K562 (cell line): ENCODE data around the gene DSG3. TPM values are rescaled to one million over a fixed set of nuclear protein-coding genes. Genes with fewer than 3 reads are reported as not detected.

Experiments
- ATAC-seq: fragments of 200-7000 bp; cut with Tn5 transposase; 3 replicates; pipeline ENCODE4 v1.9.1; 2020; ENCODE audit warnings: moderate library complexity
- BruUV-seq: library from RNA; stranded (reverse); fragments of 400-500 nt; replicated peaks from 2 replicates; lab custom pipeline; 2021; lab: Mats Ljungman, UMichigan
- CTCF ChIA-PET: fragments of 300-600 bp; formaldehyde crosslinking; extraction: SDS; loops from one replicate; lab custom pipeline; 2021; ENCODE audit warnings: low intra/inter-chr PET ratio; lab: Yijun Ruan, JAX
- POLR2A ChIA-PET: fragments of 300-600, 350-650 bp; sonication (Branson Sonifier 250); formaldehyde crosslinking; extraction: SDS; loops from one replicate; lab custom pipeline; 2021; ENCODE audit warnings: antibody characterized with exemption, inconsistent platforms; lab: Yijun Ruan, JAX
- DNase-seq, 4 experiments: peaks; one replicate each; pipeline versions ENCODE4 v3.0.0 to v3.0.0-alpha.2; 2011 to 2018; ENCODE audit warnings: low spot score in 3 of 4, mixed read lengths in 3 of 4; ENCODE audit errors: extremely low read depth in 1 of 4
- FAIRE-seq: peaks from 2 replicates; lab custom pipeline; 2011; peaks lifted over from hg19 to GRCh38; lab: Jason Lieb, UNC
- H2AFZ ChIP-seq: 2 replicates; pipeline ENCODE4 v1.6.0; 2011; ENCODE audit warnings: low read depth, low read length, control low read depth, inconsistent platforms
- H3K27ac ChIP-seq: fragments of 200-600 bp; 3 replicates; pipeline ENCODE4 v1.8.0; 2011; ENCODE audit warnings: low read depth, mild to moderate bottlenecking, control low read depth, inconsistent platforms, low read length, moderate library complexity, mixed read lengths; ENCODE audit errors: extremely low read depth
- H3K27me3 ChIP-seq, 2 experiments: fragments of 300-600 bp in 1 of 2; 2 replicates in 1 of 2; 3 replicates in 1 of 2; pipeline versions ENCODE4 v1.6.0 to v1.8.0; 2011; ENCODE audit warnings: inconsistent platforms in 2 of 2, low read length in 2 of 2, mild to moderate bottlenecking in 1 of 2, mixed read lengths in 1 of 2, moderate library complexity in 1 of 2; ENCODE audit not compliant: control insufficient read depth in 2 of 2, insufficient read depth in 2 of 2
- H3K36me3 ChIP-seq: fragments of 300-600 bp; 3 replicates; pipeline ENCODE4 v1.8.0; 2011; ENCODE audit warnings: mild to moderate bottlenecking, low read length, inconsistent platforms; ENCODE audit not compliant: control insufficient read depth, insufficient read depth
- H3K4me1 ChIP-seq, 2 experiments: fragments of 200-600 bp in 1 of 2; replicated peaks in 1 of 2; 2 replicates in 1 of 2; 3 replicates in 1 of 2; pipeline versions ENCODE4 v1.5.1 to v1.8.0; 2011; ENCODE audit warnings: inconsistent platforms in 2 of 2, low read length in 2 of 2, mild to moderate bottlenecking in 1 of 2, mixed read lengths in 1 of 2, moderate library complexity in 1 of 2; ENCODE audit not compliant: control insufficient read depth in 2 of 2, insufficient read depth in 2 of 2
- H3K4me2 ChIP-seq: 2 replicates; pipeline ENCODE4 v1.6.1; 2011; ENCODE audit warnings: low read length, control low read depth, inconsistent platforms, mixed read lengths; ENCODE audit not compliant: insufficient read depth
- H3K4me3 ChIP-seq: fragments of 200-600 bp; sonication (generic), shearing (Covaris generic); 2 replicates; pipeline ENCODE4 v1.5.1; 2016; ENCODE audit warnings: control low read depth, inconsistent platforms
- H3K79me2 ChIP-seq: fragments of 200-600 bp; 3 replicates; pipeline ENCODE4 v1.8.0; 2011; ENCODE audit warnings: low read length, inconsistent platforms; ENCODE audit not compliant: control insufficient read depth, insufficient read depth
- H3K9ac ChIP-seq, 2 experiments: 2 replicates each; pipeline versions ENCODE4 v1.6.0 to v1.6.1; 2011; ENCODE audit warnings: low read depth in 2 of 2, low read length in 2 of 2, control low read depth in 1 of 2, inconsistent platforms in 1 of 2, mild to moderate bottlenecking in 1 of 2, mixed read lengths in 1 of 2; ENCODE audit not compliant: insufficient read depth in 1 of 2
- H3K9me1 ChIP-seq: one replicate; pipeline ENCODE4 v1.6.0; 2011; ENCODE audit warnings: inconsistent platforms, mild to moderate bottlenecking, low read length, moderate library complexity; ENCODE audit not compliant: control insufficient read depth, insufficient read depth
- H3K9me3 ChIP-seq: replicated peaks from 2 replicates; pipeline ENCODE4 v1.5.1; 2011; ENCODE audit warnings: low read depth, low read length, inconsistent platforms; ENCODE audit not compliant: control insufficient read depth, insufficient read depth
- H4K20me1 ChIP-seq: replicated peaks from 2 replicates; pipeline ENCODE4 v1.6.1; 2011; ENCODE audit warnings: low read length, inconsistent platforms, mixed read lengths; ENCODE audit not compliant: control insufficient read depth, insufficient read depth
- BRF1 ChIP-seq: IDR thresholded peaks from 3 replicates; pipeline ENCODE4 v1.6.1; 2011; ENCODE audit warnings: borderline replicate concordance, mild to moderate bottlenecking; ENCODE audit not compliant: insufficient read length; ENCODE audit errors: extremely low read depth
- CBX1 ChIP-seq: sonication (generic); IDR thresholded peaks from 2 replicates; pipeline ENCODE4 v1.6.1; 2016; ENCODE audit warnings: antibody characterized with exemption, low read depth, mild to moderate bottlenecking
- DNMT1 ChIP-seq: fragments of 450-650 bp; IDR thresholded peaks from 2 replicates; pipeline ENCODE4 v1.6.1; 2016; ENCODE audit warnings: antibody characterized with exemption, mild to moderate bottlenecking
- HNRNPLL ChIP-seq: fragments of 200-400 bp; formaldehyde crosslinking; IDR thresholded peaks from 2 replicates; pipeline ENCODE4 v1.6.1; 2017; ENCODE audit warnings: low read length, low read depth, mild to moderate bottlenecking; ENCODE audit not compliant: poor library complexity, severe bottlenecking
- TBL1XR1 ChIP-seq, 2 experiments: IDR thresholded peaks; 2 replicates each; pipeline ENCODE4 v1.6.1; 2012; ENCODE audit warnings: improper control_type of control experiment in 2 of 2, low read length in 2 of 2, mild to moderate bottlenecking in 1 of 2
- ZNF3 ChIP-seq: fragments of 250-450 bp; sonication (Bioruptor Pico); IDR thresholded peaks from 2 replicates; pipeline ENCODE4 v1.5.0; 2021; ENCODE audit warnings: mild to moderate bottlenecking, moderate library complexity
- ZNF408 ChIP-seq: fragments of 250-450 bp; sonication (Bioruptor Pico); IDR thresholded peaks from 2 replicates; pipeline ENCODE4 v1.4.0; 2020; ENCODE audit warnings: low read depth, mild to moderate bottlenecking, moderate library complexity
- WGBS: fragments of 100-300 bp; shearing (Covaris generic); methylation state at CpG from one replicate; pipeline ENCODE4 v1.1.6; 2016; ENCODE audit warnings: low coverage, mixed read lengths; ENCODE audit not compliant: insufficient coverage; ENCODE audit errors: missing lambda C conversion rate; 5-methylcytosine and 5-hydroxymethylcytosine counted together
- in situ Hi-C: fragments of 300-500 bp; cut with MboI; formaldehyde crosslinking; loops from 4 replicates; pipeline ENCODE4 v1.15.0; 2018; ENCODE audit warnings: inconsistent platforms, mixed read lengths
- intact Hi-C: fragments of 100-400 bp; cut with micrococcal nuclease; formaldehyde crosslinking; loops from 2 replicates; pipeline ENCODE4 v1.14.2; 2022
- polyA plus RNA-seq, 8 experiments: library from polyadenylated mRNA; depleted of rRNA in 4 of 8; stranded (reverse) in 5 of 8; unstranded in 3 of 8; fragments of >200 nt; fragmentation: Nextera tagmentation in 2 of 8; fragmentation: Illumina TruSeq in 1 of 8; extraction: Ambion mirVana in 2 of 8; extraction: Trizol in 1 of 8; gene quantifications; 2 replicates each; pipeline versions ENCODE4 v1.2.1 to v1.2.3, GENCODE V29; 2011 to 2014; ENCODE audit warnings: inconsistent platforms in 1 of 8, missing spikeins in 1 of 8
- total RNA-seq, 7 experiments: library from RNA; depleted of rRNA in 6 of 7; stranded (reverse); fragments of >200 nt in 6 of 7; fragmentation: Illumina TruSeq in 2 of 7; extraction: Trizol in 2 of 7; gene quantifications; 2 replicates each; pipeline versions ENCODE4 v1.2.1 to v1.2.3, GENCODE V29; 2011 to 2021; ENCODE audit warnings: low replicate concordance in 1 of 7
- TF ChIP-seq, protein P1 (sequence below), 2 experiments: IDR thresholded peaks; 2 replicates each; pipeline ENCODE4 v1.6.1; 2011; ENCODE audit warnings: borderline replicate concordance in 1 of 2, control low read depth in 1 of 2, low read depth in 1 of 2, low read length in 1 of 2, mild to moderate bottlenecking in 1 of 2, mixed read lengths in 1 of 2, moderate library complexity in 1 of 2; ENCODE audit not compliant: insufficient read depth in 1 of 2, insufficient read length in 1 of 2, poor library complexity in 1 of 2, severe bottlenecking in 1 of 2; ENCODE audit errors: extremely low read depth in 1 of 2
- TF ChIP-seq, protein P2 (sequence below): fragments of 450-650 bp; formaldehyde crosslinking; IDR thresholded peaks from 2 replicates; pipeline ENCODE4 v1.4.0; 2020; ENCODE audit warnings: mild to moderate bottlenecking
- TF ChIP-seq, protein P3 (sequence below), 2 experiments: fragments of 450-650 bp in 1 of 2; sonication (generic) in 1 of 2; formaldehyde crosslinking in 1 of 2; IDR thresholded peaks; 2 replicates each; pipeline versions ENCODE4 v1.7.1 to v1.9.0; 2016 to 2022; ENCODE audit warnings: inconsistent platforms in 1 of 2, mild to moderate bottlenecking in 1 of 2, missing genetic modification reagents in 1 of 2

DSG3 gene
- total and polyA plus RNA-seq, 9 of the 15 experiments (the other 6 are each of a cell fraction or from before 2014, with no cell fraction given) = 0.04 to 0.18 (median 0.07) TPM; not detected in 1

- no TSS peak for BruUV-seq
- DNase-seq (no peak), ATAC-seq (no peak), FAIRE-seq (no peak)
- Histone ChIP-seq H3K9me1 (no peaks in the 10 kb centered on the region), H3K27ac (no peak overlapping the region), H2AFZ (no peak overlapping the region), H3K79me2 (no peaks in the 10 kb centered on the region), H3K4me3 (no peak overlapping the region), H3K27me3 (no peaks in the 10 kb centered on the region), H3K4me2 (no peak overlapping the region), H3K36me3 (no peaks in the 10 kb centered on the region), H3K4me1 (no peaks in the 10 kb centered on the region), H4K20me1 (no peaks in the 10 kb centered on the region), H3K9me3 (no peaks in the 10 kb centered on the region), H3K9ac (no peak overlapping the region)
- in situ Hi-C loops (no loop called here), intact Hi-C loops (no loop called here)
- 4% methylated on average over 2 of the region's 2 CpGs for WGBS
- ChIA-PET CTCF (no interaction called here), POLR2A (no interaction called here)
- TF ChIP-seq ZNF3 (CRISPR knock-in tag) (no peak), BRF1 (no peak), TBL1XR1 (IDR thresholded peaks at IDR 0.05; ENCODE audit: low read length in 2 of 2) (no peak), DNMT1 (no peak), CBX1 (no peak), ZNF408 (CRISPR knock-in tag) (no peak), HNRNPLL (no peak)
- TF ChIP-seq, protein P1, sequence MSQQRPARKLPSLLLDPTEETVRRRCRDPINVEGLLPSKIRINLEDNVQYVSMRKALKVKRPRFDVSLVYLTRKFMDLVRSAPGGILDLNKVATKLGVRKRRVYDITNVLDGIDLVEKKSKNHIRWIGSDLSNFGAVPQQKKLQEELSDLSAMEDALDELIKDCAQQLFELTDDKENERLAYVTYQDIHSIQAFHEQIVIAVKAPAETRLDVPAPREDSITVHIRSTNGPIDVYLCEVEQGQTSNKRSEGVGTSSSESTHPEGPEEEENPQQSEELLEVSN (IDR thresholded peaks at IDR 0.05; ENCODE audit: borderline replicate concordance in 1 of 2, extremely low read depth in 1 of 2, insufficient read depth in 1 of 2, insufficient read length in 1 of 2, low read depth in 1 of 2, low read length in 1 of 2, poor library complexity in 1 of 2, severe bottlenecking in 1 of 2) = no peak
- TF ChIP-seq, protein P2, sequence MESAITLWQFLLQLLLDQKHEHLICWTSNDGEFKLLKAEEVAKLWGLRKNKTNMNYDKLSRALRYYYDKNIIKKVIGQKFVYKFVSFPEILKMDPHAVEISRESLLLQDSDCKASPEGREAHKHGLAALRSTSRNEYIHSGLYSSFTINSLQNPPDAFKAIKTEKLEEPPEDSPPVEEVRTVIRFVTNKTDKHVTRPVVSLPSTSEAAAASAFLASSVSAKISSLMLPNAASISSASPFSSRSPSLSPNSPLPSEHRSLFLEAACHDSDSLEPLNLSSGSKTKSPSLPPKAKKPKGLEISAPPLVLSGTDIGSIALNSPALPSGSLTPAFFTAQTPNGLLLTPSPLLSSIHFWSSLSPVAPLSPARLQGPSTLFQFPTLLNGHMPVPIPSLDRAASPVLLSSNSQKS (CRISPR knock-in tag) = no peak
- TF ChIP-seq, protein P3, sequence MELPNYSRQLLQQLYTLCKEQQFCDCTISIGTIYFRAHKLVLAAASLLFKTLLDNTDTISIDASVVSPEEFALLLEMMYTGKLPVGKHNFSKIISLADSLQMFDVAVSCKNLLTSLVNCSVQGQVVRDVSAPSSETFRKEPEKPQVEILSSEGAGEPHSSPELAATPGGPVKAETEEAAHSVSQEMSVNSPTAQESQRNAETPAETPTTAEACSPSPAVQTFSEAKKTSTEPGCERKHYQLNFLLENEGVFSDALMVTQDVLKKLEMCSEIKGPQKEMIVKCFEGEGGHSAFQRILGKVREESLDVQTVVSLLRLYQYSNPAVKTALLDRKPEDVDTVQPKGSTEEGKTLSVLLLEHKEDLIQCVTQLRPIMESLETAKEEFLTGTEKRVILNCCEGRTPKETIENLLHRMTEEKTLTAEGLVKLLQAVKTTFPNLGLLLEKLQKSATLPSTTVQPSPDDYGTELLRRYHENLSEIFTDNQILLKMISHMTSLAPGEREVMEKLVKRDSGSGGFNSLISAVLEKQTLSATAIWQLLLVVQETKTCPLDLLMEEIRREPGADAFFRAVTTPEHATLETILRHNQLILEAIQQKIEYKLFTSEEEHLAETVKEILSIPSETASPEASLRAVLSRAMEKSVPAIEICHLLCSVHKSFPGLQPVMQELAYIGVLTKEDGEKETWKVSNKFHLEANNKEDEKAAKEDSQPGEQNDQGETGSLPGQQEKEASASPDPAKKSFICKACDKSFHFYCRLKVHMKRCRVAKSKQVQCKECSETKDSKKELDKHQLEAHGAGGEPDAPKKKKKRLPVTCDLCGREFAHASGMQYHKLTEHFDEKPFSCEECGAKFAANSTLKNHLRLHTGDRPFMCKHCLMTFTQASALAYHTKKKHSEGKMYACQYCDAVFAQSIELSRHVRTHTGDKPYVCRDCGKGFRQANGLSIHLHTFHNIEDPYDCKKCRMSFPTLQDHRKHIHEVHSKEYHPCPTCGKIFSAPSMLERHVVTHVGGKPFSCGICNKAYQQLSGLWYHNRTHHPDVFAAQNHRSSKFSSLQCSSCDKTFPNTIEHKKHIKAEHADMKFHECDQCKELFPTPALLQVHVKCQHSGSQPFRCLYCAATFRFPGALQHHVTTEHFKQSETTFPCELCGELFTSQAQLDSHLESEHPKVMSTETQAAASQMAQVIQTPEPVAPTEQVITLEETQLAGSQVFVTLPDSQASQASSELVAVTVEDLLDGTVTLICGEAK (IDR thresholded peaks at IDR 0.05) = no peak
- TF ChIP-seq, protein P3 (CRISPR knock-in tag; IDR thresholded peaks at IDR 0.05) = no peak
Observed at GRCh38 chr18:31403409-31403808, 44.1 kb upstream of the DSG3 start.
